Kidney epithelial cell (primary cell): ENCODE data around the gene DYRK2. TPM values are rescaled to one million over a fixed set of nuclear protein-coding genes. Genes with fewer than 3 reads are reported as not detected.

Experiments
- DNase-seq: peaks from one replicate; pipeline ENCODE4 v3.0.0-alpha.2; 2010; ENCODE audit warnings: low read depth
- H3K27me3 ChIP-seq: 2 replicates; pipeline ENCODE4 v1.6.0; 2011; ENCODE audit warnings: low read length; ENCODE audit not compliant: control insufficient read depth, insufficient read depth
- H3K36me3 ChIP-seq: 2 replicates; pipeline ENCODE4 v1.5.1; 2011; ENCODE audit warnings: low read length; ENCODE audit not compliant: control insufficient read depth, insufficient read depth
- H3K4me3 ChIP-seq: 2 replicates; pipeline ENCODE4 v1.5.1; 2011; ENCODE audit warnings: low read depth, mild to moderate bottlenecking, control low read depth, low read length
- total RNA-seq: library from RNA; depleted of rRNA; stranded (reverse); fragments of >200 nt; gene quantifications from 2 replicates; pipeline ENCODE4 v1.2.3, GENCODE V29; 2015
- TF ChIP-seq, protein P1 (sequence below): IDR thresholded peaks from 2 replicates; pipeline ENCODE4 v1.5.1; 2011; ENCODE audit warnings: mild to moderate bottlenecking, moderate library complexity, low read length, control low read depth, inconsistent platforms; ENCODE audit not compliant: insufficient read depth, poor library complexity, severe bottlenecking

The DYRK2 gene
- 28.7 and 35.8 TPM in 2 replicates for total RNA-seq

DNA sequence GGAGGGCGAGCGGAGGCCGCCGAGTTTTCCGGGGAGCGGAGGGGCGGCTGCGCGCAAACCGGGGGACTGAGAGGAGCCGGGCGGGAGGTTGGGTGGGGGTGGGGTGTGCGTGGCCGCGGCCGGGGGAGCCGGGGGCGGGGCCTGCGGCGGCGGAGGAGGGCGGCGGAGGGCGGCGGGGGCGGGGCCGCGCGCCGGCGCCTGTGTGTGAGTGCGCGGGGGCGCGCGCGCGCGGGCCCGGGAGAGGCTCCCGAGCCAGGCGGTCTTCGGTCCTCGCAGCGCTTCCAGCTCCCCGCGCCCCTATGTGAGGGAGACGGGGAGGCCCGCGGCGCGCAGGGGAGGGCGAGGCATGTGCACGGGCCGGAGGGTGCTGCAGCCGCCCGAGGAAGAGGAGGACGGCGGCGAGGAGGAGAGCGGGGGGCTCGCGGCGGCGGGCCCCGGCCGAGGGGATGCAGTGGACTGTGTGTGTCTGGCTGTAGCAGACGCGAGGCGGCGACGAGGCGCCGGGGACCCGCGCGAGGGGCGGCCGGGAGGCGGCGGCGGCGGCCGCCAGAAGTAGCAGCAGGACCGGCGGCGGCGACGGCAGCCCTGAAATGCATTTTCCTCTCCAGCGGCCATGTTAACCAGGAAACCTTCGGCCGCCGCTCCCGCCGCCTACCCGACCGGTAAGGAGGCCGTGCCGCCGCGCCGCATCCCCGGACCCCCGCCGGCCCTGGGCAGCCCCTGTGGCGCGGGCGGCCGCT lies at the start of gene DYRK2:
DYRK2 (plus strand) TSS at position 225 of the 740 bp plus-strand sequence; CDS start at position 614, 389 bp downstream.
- no peaks in the 10 kb centered on the region for H3K27me3 ChIP-seq
- DNase-seq = no peak
- peak within 1 kb of the TSS; percentile 94 for H3K4me3 ChIP-seq
- TF ChIP-seq, protein P1, sequence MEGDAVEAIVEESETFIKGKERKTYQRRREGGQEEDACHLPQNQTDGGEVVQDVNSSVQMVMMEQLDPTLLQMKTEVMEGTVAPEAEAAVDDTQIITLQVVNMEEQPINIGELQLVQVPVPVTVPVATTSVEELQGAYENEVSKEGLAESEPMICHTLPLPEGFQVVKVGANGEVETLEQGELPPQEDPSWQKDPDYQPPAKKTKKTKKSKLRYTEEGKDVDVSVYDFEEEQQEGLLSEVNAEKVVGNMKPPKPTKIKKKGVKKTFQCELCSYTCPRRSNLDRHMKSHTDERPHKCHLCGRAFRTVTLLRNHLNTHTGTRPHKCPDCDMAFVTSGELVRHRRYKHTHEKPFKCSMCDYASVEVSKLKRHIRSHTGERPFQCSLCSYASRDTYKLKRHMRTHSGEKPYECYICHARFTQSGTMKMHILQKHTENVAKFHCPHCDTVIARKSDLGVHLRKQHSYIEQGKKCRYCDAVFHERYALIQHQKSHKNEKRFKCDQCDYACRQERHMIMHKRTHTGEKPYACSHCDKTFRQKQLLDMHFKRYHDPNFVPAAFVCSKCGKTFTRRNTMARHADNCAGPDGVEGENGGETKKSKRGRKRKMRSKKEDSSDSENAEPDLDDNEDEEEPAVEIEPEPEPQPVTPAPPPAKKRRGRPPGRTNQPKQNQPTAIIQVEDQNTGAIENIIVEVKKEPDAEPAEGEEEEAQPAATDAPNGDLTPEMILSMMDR = no peak
- no peaks in the 10 kb centered on the region for H3K36me3 ChIP-seq

DNA sequence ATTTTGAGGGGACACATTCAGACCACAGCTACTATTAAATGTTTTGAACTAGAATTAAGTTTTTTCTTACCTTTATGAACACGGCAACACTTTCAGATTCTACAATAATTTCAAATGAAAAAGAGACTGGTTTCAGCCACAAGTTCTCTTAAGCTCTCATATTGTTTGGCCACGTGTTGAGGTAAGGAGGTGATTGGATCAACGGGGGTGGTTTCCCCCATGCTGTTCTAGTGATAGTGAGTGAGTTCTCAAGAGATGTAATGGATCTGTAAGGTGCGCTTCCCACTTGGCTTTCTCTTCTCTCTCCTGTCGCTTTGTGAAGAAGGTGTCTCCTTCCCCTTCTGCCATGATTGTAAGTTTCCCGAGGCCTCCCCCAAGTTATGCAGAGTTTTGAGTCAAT lies 48.9 kb upstream of the DYRK2 start:
- TF ChIP-seq, protein P1 = no peak
- H3K4me3 ChIP-seq = no peak overlapping the region
- no peak for DNase-seq

DNA sequence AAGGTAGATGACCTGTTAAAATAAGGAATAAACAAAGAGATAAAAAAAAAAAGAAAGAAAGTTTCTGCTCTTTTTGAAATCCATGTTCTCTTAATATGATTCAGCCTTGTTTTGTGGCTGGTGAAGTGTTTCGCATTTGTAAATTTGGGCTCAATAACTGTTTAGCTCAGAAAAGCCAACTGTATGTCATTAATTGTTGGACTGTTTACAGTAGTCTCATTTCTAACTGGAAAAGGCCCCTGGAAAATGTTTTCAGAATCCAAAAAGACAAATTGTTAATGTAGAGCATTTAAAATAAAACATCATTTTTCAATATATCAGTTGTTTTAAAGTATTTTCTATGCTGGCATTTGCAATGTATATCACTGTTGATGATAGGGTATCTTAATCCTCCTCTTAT lies 47.4 kb upstream of the DYRK2 start:
- no peaks in the 10 kb centered on the region for H3K27me3 ChIP-seq
- no peak for DNase-seq
- H3K4me3 ChIP-seq = no peak overlapping the region
- H3K36me3 ChIP-seq = no peaks in the 10 kb centered on the region
- TF ChIP-seq, protein P1 = no peak

More for the DNA sequence above, 48.9 kb upstream of the DYRK2 start:
- Histone ChIP-seq H3K36me3 (no peaks in the 10 kb centered on the region), H3K27me3 (no peaks in the 10 kb centered on the region)

DNA sequence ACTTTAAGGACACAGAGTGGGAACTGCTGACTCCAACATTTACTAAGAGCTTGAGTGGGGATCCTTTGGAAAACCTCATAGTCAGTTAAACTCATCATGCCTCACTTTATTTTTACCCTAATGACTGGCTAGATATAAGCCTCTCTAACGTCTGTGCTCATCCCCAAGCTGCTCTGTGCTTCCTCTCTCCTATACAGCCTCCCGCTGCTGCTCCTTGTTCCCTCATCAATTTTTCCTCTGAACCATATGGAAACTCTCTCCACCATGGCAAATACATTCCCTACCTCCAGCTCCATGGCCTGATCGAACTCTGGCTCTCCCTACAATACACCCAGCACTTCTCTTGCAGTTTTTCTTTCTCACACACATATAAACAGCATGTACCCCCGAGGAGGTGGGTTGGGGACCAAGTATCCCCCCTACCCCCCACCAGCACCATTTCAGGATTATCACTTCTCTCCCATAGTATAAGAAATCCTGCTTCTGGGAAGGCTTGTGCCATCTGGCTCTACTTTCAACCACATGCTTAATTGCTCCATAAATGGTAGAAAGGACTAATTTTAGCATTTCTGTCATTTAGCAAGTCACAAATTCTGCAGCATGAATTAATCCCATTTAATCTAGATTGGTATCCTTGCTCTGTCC lies 39.2 kb upstream of the DYRK2 start:
- no peak for DNase-seq
- TF ChIP-seq, protein P1 = no peak
- Histone ChIP-seq H3K4me3 (no peak overlapping the region), H3K27me3 (no peaks in the 10 kb centered on the region), H3K36me3 (no peaks in the 10 kb centered on the region)

DNA sequence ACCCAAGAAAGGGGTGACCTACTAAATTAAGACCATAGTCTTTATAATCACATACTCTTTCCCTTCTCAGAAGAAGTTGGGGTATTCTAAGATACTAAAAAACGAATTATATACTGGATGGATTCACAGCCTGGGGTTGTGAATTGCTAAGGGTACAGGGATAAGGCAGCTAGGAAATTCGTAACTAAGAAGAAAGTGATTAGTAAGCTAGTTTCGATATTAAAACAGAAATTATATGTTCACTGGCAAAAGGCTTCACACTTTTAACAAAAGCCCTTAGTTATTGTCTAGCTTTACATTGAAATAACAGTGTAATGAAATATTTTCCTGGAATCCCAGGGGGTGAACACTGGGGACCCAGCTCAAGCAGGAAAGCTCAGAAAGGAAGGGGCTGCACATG lies 35.5 kb upstream of the DYRK2 start:
- Histone ChIP-seq H3K27me3 (no peaks in the 10 kb centered on the region), H3K4me3 (no peak overlapping the region), H3K36me3 (no peaks in the 10 kb centered on the region)
- no peak for DNase-seq
- TF ChIP-seq, protein P1 = no peak
